ENCODE data around the gene SGCA. TPM values are rescaled to one million over a fixed set of nuclear protein-coding genes. Genes with fewer than 3 reads are reported as not detected.

Gene SGCA
- total and polyA plus RNA-seq, 4 donors, result 0.31 to 1.3 (median 1.2) TPM; not detected in 1

DNA sequence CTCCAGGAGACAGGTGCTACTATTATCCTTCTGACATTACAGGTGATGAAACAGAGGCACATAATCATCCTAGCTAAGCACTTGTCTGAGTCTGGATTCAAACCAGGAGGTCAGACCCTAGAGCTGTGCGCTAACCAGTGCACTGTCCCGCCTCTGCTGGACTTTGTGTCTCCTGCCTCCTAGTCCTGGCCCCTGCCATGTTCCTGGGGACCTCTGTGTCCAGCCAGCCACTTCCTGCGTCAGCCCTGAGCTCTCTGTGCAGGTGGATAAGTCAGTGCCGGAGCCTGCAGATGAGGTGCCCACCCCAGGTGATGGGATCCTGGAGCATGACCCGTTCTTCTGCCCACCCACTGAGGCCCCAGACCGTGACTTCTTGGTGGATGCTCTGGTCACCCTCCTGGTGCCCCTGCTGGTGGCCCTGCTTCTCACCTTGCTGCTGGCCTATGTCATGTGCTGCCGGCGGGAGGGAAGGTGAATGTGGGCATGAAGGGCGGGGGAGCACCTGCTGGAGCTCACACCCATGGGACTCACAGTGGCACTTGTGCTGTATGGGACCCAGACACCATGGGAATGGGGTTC lies 4.2 kb downstream of the SGCA start:
- TF ChIP-seq, protein P1, sequence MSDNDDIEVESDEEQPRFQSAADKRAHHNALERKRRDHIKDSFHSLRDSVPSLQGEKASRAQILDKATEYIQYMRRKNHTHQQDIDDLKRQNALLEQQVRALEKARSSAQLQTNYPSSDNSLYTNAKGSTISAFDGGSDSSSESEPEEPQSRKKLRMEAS (IDR thresholded peaks at IDR 0.05), result no peak
- TF ChIP-seq HNF4G (IDR thresholded peaks at IDR 0.05) (no peak), TAF1 (conservative IDR thresholded peaks at IDR 0.05) (no peak), RAD21 (IDR thresholded peaks at IDR 0.05) (no peak), JUND (IDR thresholded peaks at IDR 0.05) (no peak), SP1 (IDR thresholded peaks at IDR 0.05) (no peak), YY1 (IDR thresholded peaks at IDR 0.05) (no peak), RXRA (IDR thresholded peaks at IDR 0.05) (no peak), EGR1 (IDR thresholded peaks at IDR 0.05; ENCODE audit: low read depth in 2 of 2) (no peak), HNF4A (conservative IDR thresholded peaks at IDR 0.05) (no peak), NR2F2 (IDR thresholded peaks at IDR 0.05) (no peak), FOXA1 (IDR thresholded peaks at IDR 0.05) (no peak), FOXA2 (IDR thresholded peaks at IDR 0.05) (no peak), GABPA (IDR thresholded peaks at IDR 0.05 in 1 of 2, conservative IDR thresholded peaks at IDR 0.05 in 1 of 2) (no peak)
- TF ChIP-seq, protein P2, sequence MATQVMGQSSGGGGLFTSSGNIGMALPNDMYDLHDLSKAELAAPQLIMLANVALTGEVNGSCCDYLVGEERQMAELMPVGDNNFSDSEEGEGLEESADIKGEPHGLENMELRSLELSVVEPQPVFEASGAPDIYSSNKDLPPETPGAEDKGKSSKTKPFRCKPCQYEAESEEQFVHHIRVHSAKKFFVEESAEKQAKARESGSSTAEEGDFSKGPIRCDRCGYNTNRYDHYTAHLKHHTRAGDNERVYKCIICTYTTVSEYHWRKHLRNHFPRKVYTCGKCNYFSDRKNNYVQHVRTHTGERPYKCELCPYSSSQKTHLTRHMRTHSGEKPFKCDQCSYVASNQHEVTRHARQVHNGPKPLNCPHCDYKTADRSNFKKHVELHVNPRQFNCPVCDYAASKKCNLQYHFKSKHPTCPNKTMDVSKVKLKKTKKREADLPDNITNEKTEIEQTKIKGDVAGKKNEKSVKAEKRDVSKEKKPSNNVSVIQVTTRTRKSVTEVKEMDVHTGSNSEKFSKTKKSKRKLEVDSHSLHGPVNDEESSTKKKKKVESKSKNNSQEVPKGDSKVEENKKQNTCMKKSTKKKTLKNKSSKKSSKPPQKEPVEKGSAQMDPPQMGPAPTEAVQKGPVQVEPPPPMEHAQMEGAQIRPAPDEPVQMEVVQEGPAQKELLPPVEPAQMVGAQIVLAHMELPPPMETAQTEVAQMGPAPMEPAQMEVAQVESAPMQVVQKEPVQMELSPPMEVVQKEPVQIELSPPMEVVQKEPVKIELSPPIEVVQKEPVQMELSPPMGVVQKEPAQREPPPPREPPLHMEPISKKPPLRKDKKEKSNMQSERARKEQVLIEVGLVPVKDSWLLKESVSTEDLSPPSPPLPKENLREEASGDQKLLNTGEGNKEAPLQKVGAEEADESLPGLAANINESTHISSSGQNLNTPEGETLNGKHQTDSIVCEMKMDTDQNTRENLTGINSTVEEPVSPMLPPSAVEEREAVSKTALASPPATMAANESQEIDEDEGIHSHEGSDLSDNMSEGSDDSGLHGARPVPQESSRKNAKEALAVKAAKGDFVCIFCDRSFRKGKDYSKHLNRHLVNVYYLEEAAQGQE (IDR thresholded peaks at IDR 0.05), result no peak
- TF ChIP-seq, protein P3, sequence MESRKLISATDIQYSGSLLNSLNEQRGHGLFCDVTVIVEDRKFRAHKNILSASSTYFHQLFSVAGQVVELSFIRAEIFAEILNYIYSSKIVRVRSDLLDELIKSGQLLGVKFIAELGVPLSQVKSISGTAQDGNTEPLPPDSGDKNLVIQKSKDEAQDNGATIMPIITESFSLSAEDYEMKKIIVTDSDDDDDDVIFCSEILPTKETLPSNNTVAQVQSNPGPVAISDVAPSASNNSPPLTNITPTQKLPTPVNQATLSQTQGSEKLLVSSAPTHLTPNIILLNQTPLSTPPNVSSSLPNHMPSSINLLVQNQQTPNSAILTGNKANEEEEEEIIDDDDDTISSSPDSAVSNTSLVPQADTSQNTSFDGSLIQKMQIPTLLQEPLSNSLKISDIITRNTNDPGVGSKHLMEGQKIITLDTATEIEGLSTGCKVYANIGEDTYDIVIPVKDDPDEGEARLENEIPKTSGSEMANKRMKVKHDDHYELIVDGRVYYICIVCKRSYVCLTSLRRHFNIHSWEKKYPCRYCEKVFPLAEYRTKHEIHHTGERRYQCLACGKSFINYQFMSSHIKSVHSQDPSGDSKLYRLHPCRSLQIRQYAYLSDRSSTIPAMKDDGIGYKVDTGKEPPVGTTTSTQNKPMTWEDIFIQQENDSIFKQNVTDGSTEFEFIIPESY (IDR thresholded peaks at IDR 0.05), result no peak
- TF ChIP-seq, protein P4, sequence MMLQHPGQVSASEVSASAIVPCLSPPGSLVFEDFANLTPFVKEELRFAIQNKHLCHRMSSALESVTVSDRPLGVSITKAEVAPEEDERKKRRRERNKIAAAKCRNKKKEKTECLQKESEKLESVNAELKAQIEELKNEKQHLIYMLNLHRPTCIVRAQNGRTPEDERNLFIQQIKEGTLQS (IDR thresholded peaks at IDR 0.05), result no peak
- TF ChIP-seq, protein P5, sequence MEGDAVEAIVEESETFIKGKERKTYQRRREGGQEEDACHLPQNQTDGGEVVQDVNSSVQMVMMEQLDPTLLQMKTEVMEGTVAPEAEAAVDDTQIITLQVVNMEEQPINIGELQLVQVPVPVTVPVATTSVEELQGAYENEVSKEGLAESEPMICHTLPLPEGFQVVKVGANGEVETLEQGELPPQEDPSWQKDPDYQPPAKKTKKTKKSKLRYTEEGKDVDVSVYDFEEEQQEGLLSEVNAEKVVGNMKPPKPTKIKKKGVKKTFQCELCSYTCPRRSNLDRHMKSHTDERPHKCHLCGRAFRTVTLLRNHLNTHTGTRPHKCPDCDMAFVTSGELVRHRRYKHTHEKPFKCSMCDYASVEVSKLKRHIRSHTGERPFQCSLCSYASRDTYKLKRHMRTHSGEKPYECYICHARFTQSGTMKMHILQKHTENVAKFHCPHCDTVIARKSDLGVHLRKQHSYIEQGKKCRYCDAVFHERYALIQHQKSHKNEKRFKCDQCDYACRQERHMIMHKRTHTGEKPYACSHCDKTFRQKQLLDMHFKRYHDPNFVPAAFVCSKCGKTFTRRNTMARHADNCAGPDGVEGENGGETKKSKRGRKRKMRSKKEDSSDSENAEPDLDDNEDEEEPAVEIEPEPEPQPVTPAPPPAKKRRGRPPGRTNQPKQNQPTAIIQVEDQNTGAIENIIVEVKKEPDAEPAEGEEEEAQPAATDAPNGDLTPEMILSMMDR (IDR thresholded peaks at IDR 0.05; ENCODE audit: low read depth, low read length, missing input control), result no peak

More for the DNA sequence above, 4.2 kb downstream of the SGCA start:
- Histone ChIP-seq H3K36me3 (ENCODE audit: control insufficient read depth in 4 of 4, insufficient read depth in 3 of 4, low read depth in 1 of 4, low read length in 3 of 4) (no peaks in the 10 kb centered on the region), H3K9ac (ENCODE audit: low read depth in 1 of 2, low read length in 2 of 2) (no peak overlapping the region), H3K4me3 (ENCODE audit: low read depth in 1 of 3, low read length in 3 of 3) (no peak overlapping the region), H3K27me3 (ENCODE audit: control insufficient read depth in 4 of 4, insufficient read depth in 4 of 4, low read length in 3 of 4) (no peaks in the 10 kb centered on the region), H3K4me1 (ENCODE audit: control insufficient read depth in 4 of 4, insufficient read depth in 4 of 4, low read length in 3 of 4) (no peaks in the 10 kb centered on the region), H3K9me3 (ENCODE audit: control insufficient read depth in 4 of 4, low read length in 3 of 4) (no peaks in the 10 kb centered on the region), H3K27ac (ENCODE audit: low read depth in 1 of 2, low read length in 2 of 2) (no peak overlapping the region)
- DNase-seq (ENCODE audit: low spot score), result no peak
- 83% methylated on average over 9 of the region's 9 CpGs for WGBS

Data from liver (tissue), 9 donors.